Smooth muscle cell (in vitro differentiated cells): ENCODE results near the gene GDI2. TPM values are rescaled to one million over a fixed set of nuclear protein-coding genes. Genes with fewer than 3 reads are reported as not detected.
"Not testable (repeated sequence)": the region's sequence is repeated elsewhere in the genome, so short reads cannot be mapped to it uniquely, and the experiment has no call there.

Experiments used
- DNase-seq: peaks from one replicate; lab custom pipeline; 2025; ENCODE audit not compliant: unreplicated experiment; lab: John Stamatoyannopoulos, UW
- H2AFZ ChIP-seq: fragments of 200-600 bp; sonication (generic); 2 replicates; pipeline ENCODE4 v1.6.0; 2016; ENCODE audit warnings: antibody characterized with exemption, low read depth, mild to moderate bottlenecking
- H3F3A ChIP-seq: fragments of 200-600 bp; sonication (generic); 2 replicates; pipeline ENCODE4 v1.6.0; 2017; ENCODE audit warnings: antibody characterized with exemption, low read depth
- H3K27ac ChIP-seq: fragments of 200-600 bp; sonication (generic); 2 replicates; pipeline ENCODE4 v1.5.1; 2016; ENCODE audit warnings: low read depth, mild to moderate bottlenecking
- H3K27me3 ChIP-seq: fragments of 200-600 bp; sonication (generic); 2 replicates; pipeline ENCODE4 v1.6.1; 2016; ENCODE audit warnings: low read depth, mild to moderate bottlenecking
- H3K36me3 ChIP-seq: fragments of 200-600 bp; sonication (generic); 2 replicates; pipeline ENCODE4 v1.5.1; 2016; ENCODE audit warnings: low read depth
- H3K4me1 ChIP-seq: fragments of 200-600 bp; sonication (generic); 2 replicates; pipeline ENCODE4 v1.5.1; 2016; ENCODE audit warnings: low read depth
- H3K4me2 ChIP-seq: fragments of 200-600 bp; sonication (generic); 2 replicates; pipeline ENCODE4 v1.6.0; 2016; ENCODE audit warnings: mild to moderate bottlenecking
- H3K4me3 ChIP-seq: fragments of 200-600 bp; sonication (generic); 2 replicates; pipeline ENCODE4 v1.5.1; 2016; ENCODE audit warnings: mild to moderate bottlenecking
- H3K79me2 ChIP-seq: fragments of 200-600 bp; sonication (generic); 2 replicates; pipeline ENCODE4 v1.6.0; 2016; ENCODE audit warnings: low read depth, mild to moderate bottlenecking
- H3K9ac ChIP-seq: fragments of 200-600 bp; sonication (generic); 2 replicates; pipeline ENCODE4 v1.6.0; 2016; ENCODE audit warnings: low read depth
- H3K9me3 ChIP-seq: fragments of 200-600 bp; sonication (generic); replicated peaks from 2 replicates; pipeline ENCODE4 v1.5.1; 2016; ENCODE audit warnings: low read depth
- H4K20me1 ChIP-seq: fragments of 200-600 bp; sonication (generic); 2 replicates; pipeline ENCODE4 v1.6.0; 2016; ENCODE audit warnings: low read depth
- CTCF ChIP-seq: fragments of 200-600 bp; sonication (generic); IDR thresholded peaks from 2 replicates; pipeline ENCODE4 v1.5.1; 2017; ENCODE audit warnings: borderline replicate concordance, mild to moderate bottlenecking, antibody characterized with exemption; ENCODE audit not compliant: insufficient read depth, poor library complexity, severe bottlenecking
- WGBS: methylation state at CpG from one replicate; pipeline ENCODE4 v1.1.7; 2016; ENCODE audit warnings: low lambda C conversion rate; 5-methylcytosine and 5-hydroxymethylcytosine counted together
- polyA plus RNA-seq: library from polyadenylated mRNA; unstranded; fragments of >200 nt; fragmentation: Nextera tagmentation; extraction: Ambion mirVana; gene quantifications from 2 replicates; pipeline ENCODE4 v1.2.1, GENCODE V29; 2016
- total RNA-seq: library from RNA; depleted of rRNA; stranded (reverse); fragments of >200 nt; gene quantifications from 2 replicates; pipeline ENCODE4 v1.2.3, GENCODE V29; 2014

GDI2 gene
- total and polyA plus RNA-seq, 2 experiments from 2014 or later = 186 to 334 TPM

- Histone ChIP-seq H3K36me3 (no peaks in the 10 kb centered on the region), H3K9ac (no peak overlapping the region), H3F3A (no peaks in the 10 kb centered on the region), H3K27ac (no peak overlapping the region), H3K4me1 (no peaks in the 10 kb centered on the region), H3K4me3 (no peak overlapping the region), H3K4me2 (no peak overlapping the region), H3K79me2 (no peaks in the 10 kb centered on the region), H4K20me1 (no peaks in the 10 kb centered on the region), H2AFZ (no peak overlapping the region), H3K27me3 (no peaks in the 10 kb centered on the region), H3K9me3 (no peaks in the 10 kb centered on the region)
- 71% methylated on average over 40 of the region's 40 CpGs for WGBS
- TF ChIP-seq CTCF = no peak
- no peak for DNase-seq
Measured at GRCh38 chr10:5840314-5841307, 27.4 kb upstream of the GDI2 start.

- 97% methylated on average over 2 of the region's 2 CpGs for WGBS
- DNase-seq, H3K36me3 ChIP-seq, H3K4me1 ChIP-seq, H2AFZ ChIP-seq, H3K27ac ChIP-seq, H3F3A ChIP-seq, H3K4me2 ChIP-seq, H4K20me1 ChIP-seq, H3K79me2 ChIP-seq, H3K9ac ChIP-seq, H3K4me3 ChIP-seq, H3K27me3 ChIP-seq, H3K9me3 ChIP-seq: not testable (repeated sequence)
Measured at GRCh38 chr10:5836181-5836580, 22.9 kb upstream of the GDI2 start.

- Histone ChIP-seq H3K4me2 (no peak overlapping the region), H3K4me1 (no peaks in the 10 kb centered on the region), H3K27ac (no peak overlapping the region), H3K4me3 (no peak overlapping the region), H3K79me2 (no peaks in the 10 kb centered on the region), H3K9ac (no peak overlapping the region), H2AFZ (no peak overlapping the region), H3F3A (no peaks in the 10 kb centered on the region), H3K27me3 (no peaks in the 10 kb centered on the region), H4K20me1 (no peaks in the 10 kb centered on the region), H3K36me3 (no peaks in the 10 kb centered on the region), H3K9me3 (no peaks in the 10 kb centered on the region)
- TF ChIP-seq CTCF = no peak
- 80% methylated on average over 15 of the region's 15 CpGs for WGBS
- no peak for DNase-seq
Measured at GRCh38 chr10:5835446-5836095, 22.3 kb upstream of the GDI2 start.

DNA sequence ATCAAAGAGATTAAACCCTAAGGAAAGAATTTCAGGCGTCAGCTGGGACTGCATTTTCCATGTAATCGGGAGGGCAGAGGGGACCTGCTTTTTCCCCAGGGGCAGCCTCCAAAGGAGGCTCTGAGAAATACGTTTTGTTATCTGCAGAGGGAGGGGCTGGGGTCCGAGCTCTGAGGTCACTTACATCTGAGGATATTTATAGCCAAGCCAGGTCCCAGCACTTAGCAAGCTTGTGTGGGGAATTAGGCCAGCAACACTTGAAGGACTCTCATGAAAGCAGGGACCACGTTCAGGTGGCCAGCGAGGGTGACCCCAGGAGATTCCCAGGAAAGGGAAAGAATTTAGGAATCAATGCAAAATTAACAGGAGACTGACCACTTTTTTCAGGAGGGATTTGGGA lies 20.6 kb upstream of the GDI2 start:
- no peaks in the 10 kb centered on the region for H3K79me2 ChIP-seq
- H3K9me3 ChIP-seq = no peaks in the 10 kb centered on the region
- no peaks in the 10 kb centered on the region for H3K36me3 ChIP-seq
- 47% methylated on average over 6 of the region's 6 CpGs for WGBS
- DNase-seq = no peak
- no peaks in the 10 kb centered on the region for H4K20me1 ChIP-seq
- no peak overlapping the region for H3K4me2 ChIP-seq
- no peaks in the 10 kb centered on the region for H3F3A ChIP-seq
- no peaks in the 10 kb centered on the region for H3K4me1 ChIP-seq
- TF ChIP-seq CTCF = no peak
- no peak overlapping the region for H3K4me3 ChIP-seq
- no peak overlapping the region for H3K27ac ChIP-seq
- no peak overlapping the region for H3K9ac ChIP-seq
- H2AFZ ChIP-seq = no peak overlapping the region
- H3K27me3 ChIP-seq = no peaks in the 10 kb centered on the region
